ENCODE data around the gene MB21D2.
"Not testable (repeated sequence)": the region's sequence is repeated elsewhere in the genome, so short reads cannot be mapped to it uniquely, and the experiment has no call there.

Gene MB21D2

GRCh38 chr3:192802957-192803899 is 114.4 kb downstream of the MB21D2 start:
- no peak for ATAC-seq

GRCh38 chr3:192801985-192802384 is 115.7 kb downstream of the MB21D2 start:
- H3K9me3 Mint-ChIP-seq = no peaks in the 10 kb centered on the region
- ATAC-seq = no peak

More at GRCh38 chr3:192802957-192803899, 114.4 kb downstream of the MB21D2 start:
- Mint-ChIP-seq H3K27ac (no peak overlapping the region), H3K4me3 (no peak overlapping the region), H3K36me3 (peaks cover 11% of the 10 kb centered on the region), H3K9me3 (no peaks in the 10 kb centered on the region), H3K4me1 (no peaks in the 10 kb centered on the region)
- DNase-seq (ENCODE audit: low spot score in 2 of 2) = no peak

GRCh38 chr3:192799721-192800120 is 117.9 kb downstream of the MB21D2 start:
- H3K4me1 Mint-ChIP-seq = no peaks in the 10 kb centered on the region
- H3K4me3 Mint-ChIP-seq = no peak overlapping the region
- no peak overlapping the region for H3K27ac Mint-ChIP-seq
- H3K36me3 Mint-ChIP-seq = peaks cover 23% of the 10 kb centered on the region
- no peak for DNase-seq (ENCODE audit: low spot score in 2 of 2)
- no peaks in the 10 kb centered on the region for H3K9me3 Mint-ChIP-seq
- no peak for ATAC-seq

More at GRCh38 chr3:192801985-192802384, 115.7 kb downstream of the MB21D2 start:
- H3K36me3 Mint-ChIP-seq = peaks cover 22% of the 10 kb centered on the region
- H3K4me1 Mint-ChIP-seq = no peaks in the 10 kb centered on the region
- H3K27ac Mint-ChIP-seq = no peak overlapping the region
- no peak for DNase-seq (ENCODE audit: low spot score in 2 of 2)
- no peak overlapping the region for H3K4me3 Mint-ChIP-seq

- no peak for ATAC-seq
- Mint-ChIP-seq H3K4me1 (no peaks in the 10 kb centered on the region), H3K4me3 (no peak overlapping the region), H3K36me3 (peaks cover 23% of the 10 kb centered on the region), H3K9me3 (no peaks in the 10 kb centered on the region), H3K27ac (no peak overlapping the region)
- DNase-seq (ENCODE audit: low spot score in 2 of 2) = no peak
These were observed 122.6 kb downstream of the MB21D2 start for GRCh38 chr3:192795021-192795420.

- no peaks in the 10 kb centered on the region for H3K9me3 Mint-ChIP-seq
- peaks cover 22% of the 10 kb centered on the region for H3K36me3 Mint-ChIP-seq
These were observed 123.4 kb downstream of the MB21D2 start for GRCh38 chr3:192794216-192794615.

GRCh38 chr3:192788816-192789515 is 128.7 kb downstream of the MB21D2 start:
- not testable (repeated sequence) for H3K4me1 Mint-ChIP-seq; H3K9me3 Mint-ChIP-seq; H3K4me3 Mint-ChIP-seq; ATAC-seq; DNase-seq (ENCODE audit: low spot score in 2 of 2); H3K36me3 Mint-ChIP-seq; H3K27ac Mint-ChIP-seq

More at GRCh38 chr3:192794216-192794615, 123.4 kb downstream of the MB21D2 start:
- no peak for DNase-seq (ENCODE audit: low spot score in 2 of 2)
- no peaks in the 10 kb centered on the region for H3K4me1 Mint-ChIP-seq
- no peak overlapping the region for H3K27ac Mint-ChIP-seq
- H3K4me3 Mint-ChIP-seq = no peak overlapping the region
- no peak for ATAC-seq

GRCh38 chr3:192778508-192778907 is 139.1 kb downstream of the MB21D2 start:
- DNase-seq (ENCODE audit: low spot score in 2 of 2) (no peak), ATAC-seq (no peak)
- Mint-ChIP-seq H3K4me1 (no peaks in the 10 kb centered on the region), H3K9me3 (peaks cover 20% of the 10 kb centered on the region), H3K27ac (no peak overlapping the region), H3K4me3 (no peak overlapping the region), H3K36me3 (no peaks in the 10 kb centered on the region)

GRCh38 chr3:192774341-192774740 is 143.3 kb downstream of the MB21D2 start:
- H3K27ac Mint-ChIP-seq; H3K4me1 Mint-ChIP-seq; H3K4me3 Mint-ChIP-seq; DNase-seq (ENCODE audit: low spot score in 2 of 2); ATAC-seq; H3K36me3 Mint-ChIP-seq: not testable (repeated sequence)
- H3K9me3 Mint-ChIP-seq = peaks cover 21% of the 10 kb centered on the region

- H3K4me1 Mint-ChIP-seq = no peaks in the 10 kb centered on the region
- ATAC-seq = no peak
These were observed 145.3 kb downstream of the MB21D2 start for GRCh38 chr3:192772240-192772894.

GRCh38 chr3:192758654-192759053 is 159.0 kb downstream of the MB21D2 start:
- H3K4me3 Mint-ChIP-seq = no peak overlapping the region
- H3K9me3 Mint-ChIP-seq = peaks cover 6% of the 10 kb centered on the region
- no peak for ATAC-seq
- no peaks in the 10 kb centered on the region for H3K4me1 Mint-ChIP-seq
- DNase-seq (ENCODE audit: low spot score in 2 of 2) = no peak
- no peaks in the 10 kb centered on the region for H3K36me3 Mint-ChIP-seq
- no peak overlapping the region for H3K27ac Mint-ChIP-seq

More at GRCh38 chr3:192772240-192772894, 145.3 kb downstream of the MB21D2 start:
- Mint-ChIP-seq H3K9me3 (peaks cover 21% of the 10 kb centered on the region), H3K27ac (no peak overlapping the region), H3K4me3 (no peak overlapping the region), H3K36me3 (no peaks in the 10 kb centered on the region)
- no peak for DNase-seq (ENCODE audit: low spot score in 2 of 2)

GRCh38 chr3:192751148-192751547 is 166.5 kb downstream of the MB21D2 start:
- Mint-ChIP-seq H3K9me3 (peaks cover 8% of the 10 kb centered on the region), H3K27ac (no peak overlapping the region), H3K4me1 (no peaks in the 10 kb centered on the region), H3K4me3 (no peak overlapping the region), H3K36me3 (no peaks in the 10 kb centered on the region)
- no peak for ATAC-seq
- no peak for DNase-seq (ENCODE audit: low spot score in 2 of 2)

GRCh38 chr3:192750201-192750600 is 167.5 kb downstream of the MB21D2 start:
- H3K9me3 Mint-ChIP-seq = peaks cover 12% of the 10 kb centered on the region
- DNase-seq (ENCODE audit: low spot score in 2 of 2) = no peak
- H3K4me3 Mint-ChIP-seq = no peak overlapping the region
- H3K4me1 Mint-ChIP-seq = no peaks in the 10 kb centered on the region
- H3K27ac Mint-ChIP-seq = no peak overlapping the region
- ATAC-seq = no peak
- no peaks in the 10 kb centered on the region for H3K36me3 Mint-ChIP-seq

GRCh38 chr3:192747746-192748145 is 169.9 kb downstream of the MB21D2 start:
- no peak overlapping the region for H3K4me3 Mint-ChIP-seq
- no peak overlapping the region for H3K27ac Mint-ChIP-seq
- ATAC-seq (no peak), DNase-seq (ENCODE audit: low spot score in 2 of 2) (no peak)
- H3K4me1 Mint-ChIP-seq = no peaks in the 10 kb centered on the region
- no peaks in the 10 kb centered on the region for H3K36me3 Mint-ChIP-seq
- H3K9me3 Mint-ChIP-seq = peaks cover 11% of the 10 kb centered on the region

- no peak for DNase-seq (ENCODE audit: low spot score in 2 of 2)
- no peak for ATAC-seq
- Mint-ChIP-seq H3K4me1 (no peaks in the 10 kb centered on the region), H3K27ac (no peak overlapping the region), H3K9me3 (peaks cover 11% of the 10 kb centered on the region), H3K36me3 (no peaks in the 10 kb centered on the region), H3K4me3 (no peak overlapping the region)
These were observed 170.5 kb downstream of the MB21D2 start for GRCh38 chr3:192747145-192747544.

Data from stimulated activated effector memory CD8-positive, alpha-beta T cell treated with anti-CD3 and anti-CD28 coated beads, Interleukin-12 subunit alpha, Interleukin-12 subunit beta, amount 100 ng/mL, for 72 hours (primary cell).